HepG2 (cell line): ENCODE results near the gene GRIN2D. TPM values are rescaled to one million over a fixed set of nuclear protein-coding genes. Genes with fewer than 3 reads are reported as not detected.
A peak's percentile ranks its signal among the peaks of the same experiment; 100 is the strongest.

Source experiments
- ATF4 ChIP-seq, 2 experiments: fragments of 450-650 bp in 1 of 2; sonication (generic) in 1 of 2; formaldehyde crosslinking; IDR thresholded peaks; 2 replicates each; pipeline versions ENCODE4 v1.5.0 to v1.8.0; 2020 to 2022; ENCODE audit warnings: mild to moderate bottlenecking in 1 of 2, missing genetic modification reagents in 1 of 2
- BORCS8-MEF2B ChIP-seq: sonication (generic); formaldehyde crosslinking; IDR thresholded peaks from 2 replicates; pipeline ENCODE4 v1.8.0; 2022; ENCODE audit warnings: mild to moderate bottlenecking, missing genetic modification reagents
- CREB1 ChIP-seq, 2 experiments: fragments of 450-650 bp in 1 of 2; IDR thresholded peaks; 2 replicates each; pipeline ENCODE4 v1.6.1; 2016 to 2017; ENCODE audit warnings: control low read depth in 1 of 2, mild to moderate bottlenecking in 1 of 2, missing compliant biosample characterization in 1 of 2, missing genetic modification characterization in 1 of 2
- DRAP1 ChIP-seq: IDR thresholded peaks from 2 replicates; pipeline ENCODE4 v1.6.1; 2016; ENCODE audit warnings: missing genetic modification reagents, missing compliant biosample characterization
- E2F5 ChIP-seq: sonication (generic); formaldehyde crosslinking; conservative IDR thresholded peaks from 2 replicates; pipeline ENCODE4 v1.4.0; 2020; ENCODE audit warnings: missing genetic modification reagents
- FOXA1 ChIP-seq, 2 experiments: fragments of 450-650 bp in 1 of 2; sonication (generic) in 1 of 2; formaldehyde crosslinking in 1 of 2; IDR thresholded peaks; 2 replicates each; pipeline versions ENCODE4 v1.4.0 to v1.6.1; 2016 to 2020; ENCODE audit warnings: missing genetic modification reagents in 1 of 2
- GFI1 ChIP-seq: sonication (generic); formaldehyde crosslinking; IDR thresholded peaks from 2 replicates; pipeline ENCODE4 v1.5.0; 2020; ENCODE audit warnings: missing genetic modification reagents, mild to moderate bottlenecking, borderline replicate concordance
- HOXA3 ChIP-seq: sonication (generic); formaldehyde crosslinking; IDR thresholded peaks from 2 replicates; pipeline ENCODE4 v1.5.0; 2020; ENCODE audit warnings: missing genetic modification reagents
- NFYC ChIP-seq: IDR thresholded peaks from 2 replicates; pipeline ENCODE4 v1.6.1; 2016; ENCODE audit warnings: missing genetic modification reagents, missing compliant biosample characterization
- SP1 ChIP-seq, 2 experiments: fragments of 450-650 bp in 1 of 2; sonication (generic) in 1 of 2; formaldehyde crosslinking in 1 of 2; IDR thresholded peaks; 2 replicates each; pipeline versions ENCODE4 v1.4.0 to v1.6.1; 2016 to 2020; ENCODE audit warnings: missing genetic modification reagents in 1 of 2
- TFDP2 ChIP-seq: sonication (generic); formaldehyde crosslinking; IDR thresholded peaks from 2 replicates; pipeline ENCODE4 v1.4.0; 2020; ENCODE audit warnings: missing genetic modification reagents
- YEATS4 ChIP-seq: sonication (generic); formaldehyde crosslinking; IDR thresholded peaks from 2 replicates; pipeline ENCODE4 v1.4.0; 2020; ENCODE audit warnings: missing genetic modification reagents, borderline replicate concordance
- ZBTB7A ChIP-seq: sonication (generic); formaldehyde crosslinking; IDR thresholded peaks from 2 replicates; pipeline ENCODE4 v1.8.0; 2022; ENCODE audit warnings: mild to moderate bottlenecking, missing genetic modification reagents
- ZNF350 ChIP-seq: sonication (generic); formaldehyde crosslinking; IDR thresholded peaks from 2 replicates; pipeline ENCODE4 v1.4.0; 2020; ENCODE audit warnings: mild to moderate bottlenecking, low read depth, missing genetic modification reagents, borderline replicate concordance
- ZNF639 ChIP-seq: conservative IDR thresholded peaks from 2 replicates; pipeline ENCODE4 v1.6.1; 2018; ENCODE audit warnings: missing genetic modification reagents
- ZNF747 ChIP-seq: sonication (generic); formaldehyde crosslinking; IDR thresholded peaks from 2 replicates; pipeline ENCODE4 v1.8.1; 2023; ENCODE audit warnings: missing genetic modification reagents, mild to moderate bottlenecking, borderline replicate concordance
- ZNF792 ChIP-seq: IDR thresholded peaks from 2 replicates; pipeline ENCODE4 v1.6.1; 2016
- polyA plus RNA-seq, 8 experiments: library from polyadenylated mRNA; depleted of rRNA in 3 of 8; stranded (reverse) in 7 of 8; unstranded in 1 of 8; fragments of >200 nt; fragmentation: Illumina TruSeq in 4 of 8; extraction: Trizol in 4 of 8; gene quantifications; 2 replicates each; pipeline versions ENCODE4 v1.2.1 to v1.2.3, GENCODE V29; 2011 to 2016; ENCODE audit warnings: low read depth in 4 of 8, missing spikeins in 1 of 8, mixed read lengths in 1 of 8; ENCODE audit not compliant: insufficient read depth in 1 of 8
- total RNA-seq, 5 experiments: library from RNA; depleted of rRNA; stranded (reverse); fragments of >200 nt; fragmentation: Illumina TruSeq; extraction: Trizol; gene quantifications; 2 replicates each; pipeline ENCODE4 v1.2.3, GENCODE V29; 2016; ENCODE audit warnings: low read depth in 1 of 5

The GRIN2D gene
- total and polyA plus RNA-seq, 2 of the 13 experiments (the other 11 are each of a cell fraction or from before 2014, with no cell fraction given) = 0.02 to 0.13 TPM

GRCh38 chr19:48363810-48364597 is 29.5 kb upstream of the GRIN2D start, which contains the start of the genes SYNGR4 and TMEM143 (continued):
- TF ChIP-seq ATF4 (CRISPR knock-in tag; IDR thresholded peaks at IDR 0.05) = 0 out of 4 replicates have a peak, but pooled peaks of 1 of the 2 experiments have one; percentile 11
- peak; percentile 86; the same call in 1 of the 2 replicates for TF ChIP-seq ZNF747 (CRISPR knock-in tag)
- TF ChIP-seq E2F5 (CRISPR knock-in tag) = peak; percentile 83
- peak; percentile 70; the same call in 1 of the 2 replicates for TF ChIP-seq BORCS8-MEF2B
- 0 out of 2 replicates have a peak, but pooled peaks have one; percentile 33 for TF ChIP-seq ZBTB7A (CRISPR knock-in tag)
- TF ChIP-seq DRAP1 (CRISPR knock-in tag) = peak; percentile 53; the same call in 1 of the 2 replicates
- TF ChIP-seq YEATS4 (CRISPR knock-in tag) = peak; percentile 65; the same call in 1 of the 2 replicates
- TF ChIP-seq SP1 (IDR thresholded peaks at IDR 0.05) = no peak
- peak; percentile 89; the same call in 1 of the 2 replicates for TF ChIP-seq SP1 (CRISPR knock-in tag; IDR thresholded peaks at IDR 0.05)
- TF ChIP-seq GFI1 (CRISPR knock-in tag) = no peak
- peak; percentile 87 for TF ChIP-seq NFYC (CRISPR knock-in tag)
- peak; percentile 60; the same call in 1 of the 2 replicates for TF ChIP-seq ZNF350 (CRISPR knock-in tag)
- peak; percentile 18; the same call in 1 of the 2 replicates for TF ChIP-seq HOXA3 (CRISPR knock-in tag)
- 0 out of 2 replicates have a peak, but pooled peaks have one; percentile 29 for TF ChIP-seq ZNF639 (CRISPR knock-in tag)
- peak; percentile 98 for TF ChIP-seq TFDP2 (CRISPR knock-in tag)
- TF ChIP-seq ZNF792 (CRISPR knock-in tag) = 0 out of 2 replicates have a peak, but pooled peaks have one; percentile 13
- peak; percentile 68 for TF ChIP-seq CREB1 (IDR thresholded peaks at IDR 0.05)
- peak; percentile 57 for TF ChIP-seq CREB1 (CRISPR knock-in tag; IDR thresholded peaks at IDR 0.05)
- TF ChIP-seq FOXA1 (IDR thresholded peaks at IDR 0.05) = no peak
- 0 out of 2 replicates have a peak, but pooled peaks have one; percentile 17 for TF ChIP-seq FOXA1 (CRISPR knock-in tag; IDR thresholded peaks at IDR 0.05)
